GM18511 (cell line): ENCODE data around the gene CARHSP1.
"Not testable (repeated sequence)": the region's sequence is repeated elsewhere in the genome, so short reads cannot be mapped to it uniquely, and the experiment has no call there.

ENCODE experiments used
- ATAC-seq: cut with Tn5 transposase; IDR thresholded peaks from one replicate; pipeline ENCODE4 v1.9.1; 2021; ENCODE audit warnings: mild to moderate bottlenecking, moderate library complexity; ENCODE audit not compliant: unreplicated experiment

CARHSP1 gene

DNA sequence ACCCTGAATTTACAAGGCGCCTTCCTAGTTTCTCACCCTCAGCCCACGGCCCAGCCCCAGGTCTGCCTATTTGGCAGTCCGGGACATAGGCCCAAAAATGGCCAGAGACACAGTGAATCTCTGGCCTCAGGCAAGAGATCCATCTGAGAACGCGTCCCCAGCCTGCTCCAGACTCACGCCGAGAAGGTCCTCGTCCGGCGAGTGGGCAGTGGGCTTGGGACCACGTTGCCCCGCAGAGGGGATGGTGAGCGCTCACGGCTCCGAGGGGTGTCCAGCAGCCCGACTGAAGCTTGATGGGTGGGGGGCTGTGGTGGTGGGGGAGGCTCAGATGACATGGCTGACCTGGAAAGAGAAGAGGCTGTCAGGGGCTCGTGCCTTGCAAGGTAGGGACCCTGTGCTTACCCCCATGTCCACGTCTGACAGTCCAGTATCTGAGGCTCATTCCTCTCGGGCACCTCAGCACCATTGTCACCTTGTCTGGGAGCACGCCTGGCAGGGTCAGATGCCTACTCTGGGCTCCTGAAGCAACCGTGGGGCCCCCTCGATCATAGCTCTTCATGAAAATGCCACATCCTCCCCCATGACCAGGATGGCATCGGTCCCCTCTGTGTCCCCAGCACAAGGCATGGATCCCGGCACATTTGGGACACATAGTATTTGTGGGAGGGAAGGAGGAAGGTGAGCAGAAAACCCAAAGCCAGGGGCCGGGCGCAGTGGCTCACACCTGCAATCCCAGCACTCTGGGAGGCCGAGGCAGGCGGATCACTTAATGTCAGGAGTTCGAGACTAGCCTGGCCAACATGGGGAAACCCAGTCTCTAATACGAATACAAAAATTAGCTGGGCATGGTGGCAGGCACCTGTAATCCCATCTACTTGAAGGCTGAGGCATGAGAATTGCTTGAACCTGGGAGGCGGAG lies 9.6 kb downstream of the CARHSP1 start:
- ATAC-seq: no peak

GRCh38 chr16:8855972-8856371 lies 12.8 kb downstream of the CARHSP1 start:
- no peak for ATAC-seq

- no peak for ATAC-seq
Observed at GRCh38 chr16:8855051-8855786, 13.6 kb downstream of the CARHSP1 start.

- ATAC-seq: no peak
Observed at GRCh38 chr16:8854298-8854948, 14.4 kb downstream of the CARHSP1 start.

GRCh38 chr16:8853611-8854010 lies 15.2 kb downstream of the CARHSP1 start:
- ATAC-seq: no peak

- ATAC-seq: no peak
Observed at GRCh38 chr16:8853150-8853549, 15.7 kb downstream of the CARHSP1 start.

- no peak for ATAC-seq
Observed at GRCh38 chr16:8852534-8852933, 16.3 kb downstream of the CARHSP1 start.

DNA sequence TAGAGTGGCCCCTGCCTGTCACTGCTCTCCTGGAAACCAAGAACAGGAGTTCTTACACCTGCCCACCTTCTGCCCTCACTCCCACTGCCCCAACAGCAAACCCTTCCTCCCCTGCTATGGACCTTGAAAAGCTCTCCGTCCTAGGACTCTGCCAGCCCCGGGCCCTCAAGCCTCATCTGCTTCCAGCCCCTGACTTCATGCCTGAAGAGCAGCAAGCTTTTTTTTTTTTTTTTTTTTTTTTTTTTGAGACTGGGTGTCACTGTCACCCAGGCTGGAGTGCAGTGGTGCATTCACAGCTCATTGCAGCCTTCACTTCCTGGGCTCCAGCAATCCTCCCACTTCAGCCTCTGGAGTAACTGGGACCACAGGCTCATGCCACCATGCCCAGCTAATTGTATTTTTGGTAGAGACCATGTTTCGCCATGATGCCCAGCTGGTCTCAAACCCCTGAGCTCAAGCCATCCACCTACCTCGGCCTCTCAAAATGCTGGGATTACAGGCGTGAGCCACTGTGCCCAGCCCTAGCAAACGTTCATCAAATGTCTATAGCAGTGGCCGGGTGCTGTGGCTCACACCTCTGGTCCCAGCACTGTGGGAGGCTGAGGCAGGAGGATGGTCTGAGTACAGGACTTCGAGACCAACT lies 16.9 kb downstream of the CARHSP1 start:
- ATAC-seq: no peak

DNA sequence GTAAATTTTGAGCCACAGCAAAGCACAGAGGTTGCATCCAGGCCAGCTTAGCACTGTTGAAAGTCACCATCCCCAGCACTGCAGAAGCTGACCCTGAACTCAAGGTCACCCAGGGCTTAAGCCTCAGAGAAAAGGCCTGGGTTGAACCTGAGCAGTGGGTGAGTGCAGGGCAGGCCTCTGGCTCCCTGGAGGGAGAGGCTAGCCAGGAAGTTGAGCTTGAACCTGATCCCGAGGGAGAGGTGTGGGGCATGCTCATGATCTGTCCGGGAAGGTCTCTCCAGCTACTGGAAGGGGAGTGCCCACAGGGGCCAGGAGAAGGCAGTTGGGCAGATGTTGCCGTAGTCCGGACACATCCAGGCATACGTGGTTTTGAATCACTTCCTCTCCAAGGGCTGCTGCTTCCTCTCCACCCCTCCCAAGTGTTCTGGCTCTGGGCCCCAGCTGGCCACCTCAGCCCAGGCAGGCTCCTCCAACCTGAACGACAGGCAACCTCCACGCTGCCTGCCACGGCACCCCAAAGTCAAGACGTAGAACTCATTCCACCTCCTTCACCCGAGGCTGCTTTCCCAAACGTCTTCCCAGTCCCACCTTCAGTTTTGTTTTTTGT lies 18.4 kb downstream of the CARHSP1 start:
- no peak for ATAC-seq

DNA sequence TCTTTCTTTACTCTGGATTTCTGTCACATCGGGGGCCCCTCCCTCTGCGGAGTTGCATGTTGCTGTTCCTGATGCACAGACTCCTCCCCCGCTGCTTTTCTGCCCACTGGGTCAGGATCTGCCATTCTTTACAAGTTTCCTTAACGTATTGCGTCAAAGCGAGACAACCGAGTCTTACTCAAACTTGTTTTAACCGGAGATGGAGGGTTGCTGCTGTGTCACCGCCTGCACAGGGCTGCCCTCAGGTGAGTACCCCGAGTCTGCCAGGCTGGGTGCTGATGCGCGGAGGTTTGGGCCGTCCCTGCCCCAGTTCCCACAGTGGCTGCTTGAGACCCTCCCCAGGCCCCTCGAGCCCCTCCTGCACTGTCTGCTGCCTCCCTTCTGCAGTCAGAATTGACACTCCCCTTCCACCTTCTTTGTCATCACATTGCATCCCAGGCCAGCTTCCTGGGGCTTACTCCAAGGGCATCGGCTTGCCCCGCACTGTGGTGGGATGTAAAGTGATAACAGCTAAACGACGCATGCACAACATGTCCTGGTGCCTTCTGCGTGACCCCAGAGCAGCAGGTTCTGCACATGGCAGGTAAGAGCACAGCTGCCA lies 19.3 kb downstream of the CARHSP1 start:
- no peak for ATAC-seq

- ATAC-seq: no peak
Observed at GRCh38 chr16:8848939-8849391, 19.8 kb downstream of the CARHSP1 start.

GRCh38 chr16:8848231-8848938 lies 20.4 kb downstream of the CARHSP1 start:
- no peak for ATAC-seq

GRCh38 chr16:8847623-8848022 lies 21.2 kb downstream of the CARHSP1 start:
- ATAC-seq: no peak

GRCh38 chr16:8847145-8847544 lies 21.7 kb downstream of the CARHSP1 start:
- ATAC-seq: no peak

- no peak for ATAC-seq
Observed at GRCh38 chr16:8846401-8846932, 22.3 kb downstream of the CARHSP1 start.

DNA sequence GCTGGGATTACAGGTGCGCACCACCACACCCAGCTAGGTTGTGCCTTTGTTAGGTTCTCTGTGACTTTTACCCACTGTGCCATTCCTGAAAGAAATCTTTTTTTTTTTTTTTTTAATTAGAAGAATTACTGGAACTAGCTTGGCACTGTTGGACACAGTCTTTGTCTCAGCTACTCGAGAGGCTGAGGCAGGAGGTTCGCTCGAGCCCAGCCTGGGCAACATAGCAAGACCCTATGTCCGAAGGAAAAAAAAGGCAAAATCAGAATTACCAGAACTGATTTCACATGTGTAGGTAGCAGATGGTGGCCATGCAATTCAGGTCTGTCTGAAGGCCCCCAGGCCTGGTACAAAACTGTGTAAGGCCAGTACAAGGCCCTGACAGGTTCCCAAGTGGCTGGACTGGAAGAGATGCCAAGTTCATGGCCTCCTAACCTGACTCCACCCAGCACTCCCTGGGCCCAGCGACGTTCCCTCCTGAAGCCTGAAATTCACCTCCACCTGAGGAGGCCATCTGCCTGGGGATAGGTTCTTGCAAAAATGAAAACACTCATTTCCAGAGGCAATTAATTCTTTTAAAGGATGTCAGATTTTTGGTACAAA lies 23.0 kb downstream of the CARHSP1 start:
- ATAC-seq: no peak

- ATAC-seq: not testable (repeated sequence)
Observed at GRCh38 chr16:8843296-8843695, 25.5 kb downstream of the CARHSP1 start.

DNA sequence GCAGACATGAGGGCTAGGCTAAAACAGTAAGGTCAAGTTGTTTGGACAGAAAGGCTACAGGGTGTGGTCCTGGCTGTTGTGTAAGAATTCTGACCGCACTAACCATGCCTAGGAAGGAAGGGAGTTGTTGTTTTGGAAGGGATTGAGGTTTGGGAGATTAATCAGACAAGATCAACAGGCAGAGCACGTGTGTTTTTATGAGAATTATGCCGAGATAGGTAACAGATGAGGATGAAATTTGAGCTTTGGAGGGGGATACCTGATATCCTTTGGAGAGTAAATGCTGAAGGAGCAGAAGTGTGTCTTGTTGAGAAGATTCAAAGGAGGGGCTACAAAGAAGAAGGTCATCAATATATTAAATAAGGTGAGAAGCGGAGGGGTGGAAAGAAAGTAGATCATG lies 26.8 kb downstream of the CARHSP1 start:
- not testable (repeated sequence) for ATAC-seq

GRCh38 chr16:8837594-8837993 lies 31.2 kb downstream of the CARHSP1 start:
- not testable (repeated sequence) for ATAC-seq
